GM21723 (cell line): Measurements from ENCODE around the gene CXCR5.

ENCODE experiments used
- ATAC-seq: cut with Tn5 transposase; IDR thresholded peaks from one replicate; pipeline ENCODE4 v1.9.1; 2021; ENCODE audit warnings: mild to moderate bottlenecking, moderate library complexity; ENCODE audit not compliant: unreplicated experiment

Gene CXCR5

DNA sequence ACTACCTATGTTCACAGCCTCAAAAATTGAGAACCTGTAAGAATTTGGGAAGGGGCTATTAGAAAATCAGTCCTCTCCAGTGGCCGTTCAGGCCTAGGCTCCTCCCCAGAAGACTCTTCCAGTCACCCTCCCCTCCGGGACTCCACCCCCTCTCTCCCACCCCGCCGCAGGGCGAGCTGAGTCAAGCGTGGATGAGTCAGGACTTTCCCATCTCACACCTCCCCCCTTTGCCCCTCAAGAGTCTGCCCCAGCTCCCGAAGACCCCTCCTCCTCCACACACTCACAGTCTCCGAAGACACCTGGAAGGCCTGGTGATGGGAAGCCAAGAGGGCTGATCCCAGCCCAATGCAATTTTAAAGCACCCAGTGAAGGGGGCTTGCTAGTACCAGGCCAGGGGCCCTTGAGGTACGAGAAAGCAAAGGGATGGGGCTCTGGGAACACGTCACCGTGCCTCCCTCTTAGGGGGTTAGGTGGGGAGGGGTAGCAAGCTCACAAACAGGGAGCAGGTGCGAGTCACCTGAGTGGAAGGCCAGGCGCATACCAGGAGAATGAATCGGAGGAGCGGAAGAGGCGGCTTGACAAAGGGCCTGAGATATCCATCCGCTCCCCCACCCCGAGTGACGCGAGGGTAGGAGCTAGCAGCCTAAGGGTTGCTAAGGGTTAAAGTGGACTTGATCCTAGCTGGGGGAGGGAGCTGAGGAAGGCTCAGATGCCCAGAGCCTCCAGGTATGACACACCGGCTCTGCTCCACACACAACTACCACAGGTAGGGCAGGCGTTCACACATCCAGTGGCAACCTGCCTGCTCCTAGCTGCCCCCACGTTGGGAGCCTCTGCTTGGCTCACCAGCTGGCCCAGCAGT is 28.4 kb downstream of the CXCR5 start:
- ATAC-seq: no peak

DNA sequence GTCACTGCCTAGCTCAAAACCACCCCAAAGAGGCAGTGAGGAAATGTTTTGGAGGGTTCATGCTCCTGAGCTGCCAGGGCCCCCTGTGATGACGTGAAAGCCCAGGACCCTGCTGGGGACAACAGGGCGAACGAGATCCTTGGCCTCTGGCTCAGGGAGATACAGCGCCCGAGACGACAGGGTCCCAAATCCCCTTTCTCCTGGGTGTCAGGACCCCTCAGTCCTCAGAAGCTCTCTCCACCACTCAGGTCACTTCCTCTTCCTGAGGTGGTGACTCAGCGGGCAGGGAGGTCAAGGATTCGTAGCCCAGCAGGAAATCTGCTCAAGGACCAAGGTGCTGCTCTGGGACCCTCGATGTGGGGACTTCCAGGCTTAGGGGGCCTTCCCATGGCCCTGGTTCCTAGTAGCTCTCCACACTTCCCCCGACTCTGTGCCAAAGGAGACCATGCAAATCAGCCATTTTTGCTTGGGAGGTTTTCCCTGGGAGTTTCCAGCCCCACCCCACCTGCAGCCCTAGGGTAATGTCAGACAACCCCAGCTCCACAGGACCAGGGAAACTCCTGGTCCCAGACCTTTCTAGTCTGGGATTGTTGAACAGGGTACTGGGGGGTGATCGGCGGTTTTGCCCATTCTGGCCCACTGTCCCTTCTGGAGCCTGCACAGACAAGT is 29.2 kb downstream of the CXCR5 start:
- no peak for ATAC-seq

DNA sequence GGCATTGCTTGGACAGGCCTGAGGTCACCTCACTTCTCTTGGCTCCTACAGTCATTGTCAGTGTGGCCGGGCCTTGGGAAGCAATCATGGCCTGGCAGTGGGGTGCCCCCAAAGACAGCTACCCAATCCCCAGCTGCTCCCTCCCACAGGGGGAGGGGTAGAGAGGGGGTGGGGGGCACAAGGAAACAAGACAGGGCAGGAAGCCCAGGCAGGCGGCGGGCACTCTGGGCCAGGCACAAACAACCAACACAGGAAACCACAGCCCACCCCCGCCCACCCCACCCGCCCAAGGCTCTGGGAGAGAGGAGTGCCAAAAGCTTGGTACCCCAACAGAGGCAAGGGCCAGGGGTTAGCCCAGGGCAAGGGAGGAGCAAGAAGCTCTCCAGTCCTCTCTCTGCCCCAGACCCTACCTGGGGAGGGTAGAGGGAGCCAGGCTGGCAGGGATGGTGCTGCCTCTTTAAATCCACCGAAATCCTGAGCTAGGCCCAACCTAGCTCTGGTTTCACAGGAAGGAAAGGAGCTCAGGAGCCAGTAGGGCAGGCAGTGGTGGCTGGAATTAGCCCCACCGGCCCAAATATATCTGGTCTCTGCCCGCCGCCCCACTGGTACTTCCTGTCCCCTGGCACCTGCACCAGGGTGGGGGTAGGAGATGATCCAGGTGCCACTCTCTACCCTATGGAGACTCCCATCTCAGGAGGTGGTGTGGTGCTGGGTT is 29.9 kb downstream of the CXCR5 start:
- ATAC-seq: no peak

DNA sequence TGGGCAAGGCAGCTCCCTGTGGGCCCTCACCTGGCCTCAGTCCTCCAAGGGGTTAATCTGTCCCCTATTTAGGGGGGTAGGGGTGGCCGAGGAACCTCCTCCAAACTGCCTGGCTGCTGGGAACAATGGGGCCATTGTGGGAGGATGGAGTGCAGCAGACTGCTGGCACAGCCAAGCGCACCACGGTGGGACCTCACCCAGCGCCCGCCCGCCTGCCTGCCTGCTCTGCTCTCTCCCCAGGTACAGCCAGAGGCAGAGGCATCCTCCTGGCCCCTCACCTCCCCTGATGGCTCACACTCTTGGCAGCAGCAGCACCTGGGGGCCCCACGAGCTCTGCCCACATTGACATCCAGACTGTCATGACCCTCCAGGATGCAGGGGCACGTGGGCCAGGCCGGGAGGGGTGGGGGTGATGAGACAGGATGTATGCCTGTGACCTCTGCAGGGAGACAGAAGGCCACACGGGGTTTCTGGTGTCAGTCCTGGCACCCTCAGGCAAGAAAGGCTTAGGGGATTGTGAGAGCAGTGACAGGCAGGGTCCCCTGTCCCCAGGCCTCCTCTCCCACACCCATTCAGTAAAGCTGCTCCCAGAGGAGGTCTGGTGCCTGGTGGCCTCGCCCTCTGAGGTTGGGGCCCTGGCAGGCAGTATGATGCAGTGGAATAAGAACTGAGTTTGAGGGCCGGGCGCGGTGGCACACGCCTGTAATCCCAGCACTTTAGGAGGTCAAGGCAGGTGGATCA is 30.7 kb downstream of the CXCR5 start:
- no peak for ATAC-seq

DNA sequence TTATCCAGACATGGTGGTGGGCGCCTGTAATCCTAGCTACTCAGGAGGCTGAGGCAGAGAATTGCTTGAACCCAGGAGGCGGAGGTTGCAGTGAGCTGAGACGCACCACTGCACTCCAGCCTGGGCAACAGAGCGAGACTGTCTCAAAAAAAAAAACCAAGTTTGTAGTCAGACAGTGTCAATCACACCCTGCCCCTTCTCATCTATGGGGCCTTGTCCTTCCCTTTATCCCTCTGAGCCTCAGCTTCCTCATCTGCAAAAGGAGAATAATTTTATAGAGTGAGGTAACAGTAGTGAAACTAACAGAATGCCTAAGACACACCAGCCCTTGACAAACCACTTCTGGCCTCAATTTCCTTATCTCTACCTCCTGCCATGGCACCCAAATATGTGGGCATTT is 31.3 kb downstream of the CXCR5 start:
- ATAC-seq: no peak

DNA sequence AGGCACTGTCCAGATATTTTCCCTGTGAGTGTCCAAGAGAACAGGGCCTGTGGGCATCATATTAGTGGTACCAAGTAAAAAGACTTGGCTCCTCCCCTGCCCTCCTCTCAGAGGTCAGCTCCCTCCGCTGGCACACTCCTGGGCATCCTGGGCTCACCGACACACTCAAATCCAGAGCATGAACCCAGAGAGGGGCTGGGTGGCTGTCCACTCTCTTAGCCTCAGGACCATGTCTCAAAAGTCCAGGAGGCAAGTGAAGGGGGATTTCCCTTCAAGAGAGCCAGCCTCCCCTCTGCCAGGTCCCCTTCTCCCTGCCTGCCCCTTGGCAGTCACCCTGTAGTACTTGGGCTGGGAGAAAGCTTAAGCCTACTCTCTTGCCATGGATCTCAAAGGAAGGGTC is 31.7 kb downstream of the CXCR5 start:
- ATAC-seq: no peak

DNA sequence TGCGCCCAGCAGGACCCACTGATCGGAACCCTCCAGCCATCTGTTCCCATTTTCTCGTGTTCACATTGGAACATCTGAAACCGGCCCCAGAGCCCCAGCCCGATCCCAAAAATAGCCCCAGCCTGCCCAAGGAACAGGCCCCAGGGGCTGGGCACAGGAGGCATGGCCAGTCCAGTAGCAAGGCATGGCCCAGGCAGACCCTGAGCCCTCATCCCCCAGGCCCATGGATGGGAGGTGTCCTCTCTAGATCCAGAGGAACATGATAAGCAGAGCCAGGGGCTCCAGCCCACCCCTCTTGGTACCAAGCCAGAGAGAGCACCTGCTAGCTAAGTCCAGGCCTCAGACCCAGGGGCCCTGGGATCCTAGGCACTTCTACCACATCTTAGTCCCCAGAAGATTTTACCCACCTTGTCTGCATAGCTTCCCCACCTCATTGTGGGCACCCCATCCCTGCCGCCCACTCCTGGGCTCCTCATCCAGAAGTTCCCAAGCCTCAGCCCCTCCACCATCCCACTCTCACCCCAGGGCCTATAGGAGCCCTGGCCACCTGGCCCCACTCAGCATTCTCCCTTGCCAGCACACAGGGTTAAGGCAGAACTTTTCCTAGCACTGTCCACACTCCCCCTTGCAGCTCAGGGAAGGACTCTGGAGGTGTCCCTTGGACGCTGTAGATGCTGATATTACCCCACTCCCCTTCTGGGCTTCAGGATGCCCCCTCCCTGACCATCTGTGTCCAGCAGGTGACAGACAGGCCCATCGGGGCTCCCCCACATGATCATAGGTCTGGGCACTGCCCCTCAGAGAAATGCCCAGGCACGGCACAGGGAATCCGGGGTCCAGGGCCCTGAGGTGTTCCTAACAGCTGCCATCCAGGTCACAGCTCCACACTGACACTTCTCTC is 32.5 kb downstream of the CXCR5 start:
- no peak for ATAC-seq

DNA sequence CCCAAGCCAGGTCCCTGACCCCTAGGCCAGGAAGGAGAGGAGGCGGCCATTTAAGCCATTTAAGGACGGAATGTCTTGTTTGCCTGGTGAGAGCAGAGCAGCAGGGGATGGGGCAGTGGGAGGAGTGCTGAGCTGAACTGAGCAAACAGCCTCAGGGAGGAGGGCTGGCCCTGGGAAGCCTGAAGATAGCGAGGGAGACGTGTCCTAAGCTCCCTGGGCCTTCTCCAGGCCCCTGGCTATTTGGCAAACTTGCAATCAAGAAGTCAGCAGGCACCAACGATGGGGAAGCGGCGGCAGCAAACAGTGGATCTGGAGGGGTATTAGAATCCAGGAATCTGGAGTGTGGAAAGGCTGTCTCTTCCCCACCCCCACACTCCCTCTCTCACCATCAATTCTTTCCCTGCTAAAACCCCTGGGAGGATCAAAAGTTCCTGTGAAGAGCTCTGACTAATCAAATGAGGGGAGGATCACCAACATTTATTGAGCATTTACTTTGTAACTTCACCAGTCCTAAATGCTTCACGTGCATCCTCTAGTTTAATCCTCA is 33.2 kb downstream of the CXCR5 start:
- ATAC-seq: no peak

DNA sequence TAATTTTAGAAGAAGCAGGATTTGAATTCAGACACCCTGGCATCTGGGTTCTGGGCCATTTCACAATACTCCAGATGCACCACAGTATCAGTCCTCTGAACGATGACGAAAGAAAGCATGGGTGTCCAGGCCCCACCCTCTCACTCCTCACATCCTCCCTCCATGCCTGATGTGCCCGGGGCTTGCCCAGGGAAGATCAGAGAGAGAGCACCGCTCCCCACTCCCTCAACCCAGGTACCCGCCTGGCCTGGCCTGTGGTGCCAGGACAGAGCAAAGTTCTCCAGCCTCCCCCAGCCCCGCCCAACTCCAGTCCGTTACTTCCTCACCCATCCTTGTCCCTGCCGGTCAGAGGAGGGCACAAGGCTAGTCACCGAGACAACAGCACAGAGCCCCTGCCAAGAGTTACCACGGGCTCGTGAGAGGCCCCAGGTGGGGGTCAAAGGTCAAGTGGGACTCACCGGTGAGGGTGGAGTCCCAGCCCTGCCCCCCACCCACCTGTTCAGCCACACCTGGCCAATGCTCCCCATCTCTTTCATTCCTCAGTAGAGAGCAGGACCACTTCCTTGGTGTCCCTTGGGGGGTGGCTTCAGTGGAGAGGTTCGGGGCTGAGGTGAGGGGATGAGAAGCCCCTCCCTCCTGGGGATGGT is 33.9 kb downstream of the CXCR5 start:
- no peak for ATAC-seq

DNA sequence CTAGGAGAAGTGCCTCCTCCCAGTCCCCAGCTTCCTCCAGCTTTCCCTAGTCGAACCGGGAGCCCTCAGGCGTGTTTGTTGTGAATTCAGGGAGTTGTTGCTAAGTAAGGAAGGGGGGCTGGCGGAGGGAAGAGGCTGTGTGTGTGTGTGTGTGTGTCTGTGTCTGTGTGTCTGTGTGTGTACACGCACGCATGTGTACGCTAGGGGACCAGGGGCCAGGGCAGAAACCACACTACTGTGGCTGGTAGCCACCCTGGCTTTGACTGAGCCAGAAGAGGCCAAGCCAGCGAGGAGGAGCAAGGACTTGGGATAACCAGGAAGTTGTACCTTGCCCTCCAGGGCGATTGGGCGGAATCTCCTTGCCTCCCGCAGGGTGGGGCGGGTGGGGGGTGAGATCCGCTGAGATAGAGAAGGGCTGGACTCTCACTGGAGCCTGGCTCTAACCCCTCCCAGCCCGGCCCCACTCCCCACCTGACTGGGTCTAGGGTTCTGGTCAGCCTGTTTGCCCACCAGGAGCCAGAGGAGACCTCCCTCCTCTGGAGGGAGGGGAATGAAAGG is 34.5 kb downstream of the CXCR5 start:
- ATAC-seq: no peak

DNA sequence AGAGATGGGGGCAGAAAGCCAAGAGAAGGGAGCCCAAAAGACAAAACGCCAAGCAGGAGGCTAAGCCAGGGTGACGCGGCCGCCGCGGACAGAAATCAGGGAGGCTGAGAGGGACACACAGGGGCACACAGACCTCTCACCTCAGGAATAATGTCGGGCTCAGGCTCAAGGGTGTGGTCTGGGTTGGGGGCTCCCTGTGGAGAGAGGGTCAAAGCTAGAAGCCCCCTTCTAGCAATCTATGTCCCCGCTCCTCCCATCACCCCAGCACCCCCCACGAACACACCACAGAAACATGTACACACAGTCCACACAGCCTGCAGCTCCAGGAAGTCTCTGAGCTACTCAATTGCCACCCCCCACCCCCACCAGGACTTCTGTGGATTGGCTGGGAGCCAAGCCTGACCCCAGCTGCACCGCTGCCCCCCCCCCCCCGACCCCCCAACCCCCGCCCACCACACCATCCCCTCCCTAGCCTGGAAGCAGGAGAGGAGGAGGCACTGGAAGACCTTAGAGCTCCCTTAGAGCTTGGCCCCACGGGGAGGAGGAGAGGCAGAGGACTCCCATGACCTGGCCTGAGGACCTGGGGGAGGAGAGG is 35.1 kb downstream of the CXCR5 start:
- ATAC-seq: no peak

DNA sequence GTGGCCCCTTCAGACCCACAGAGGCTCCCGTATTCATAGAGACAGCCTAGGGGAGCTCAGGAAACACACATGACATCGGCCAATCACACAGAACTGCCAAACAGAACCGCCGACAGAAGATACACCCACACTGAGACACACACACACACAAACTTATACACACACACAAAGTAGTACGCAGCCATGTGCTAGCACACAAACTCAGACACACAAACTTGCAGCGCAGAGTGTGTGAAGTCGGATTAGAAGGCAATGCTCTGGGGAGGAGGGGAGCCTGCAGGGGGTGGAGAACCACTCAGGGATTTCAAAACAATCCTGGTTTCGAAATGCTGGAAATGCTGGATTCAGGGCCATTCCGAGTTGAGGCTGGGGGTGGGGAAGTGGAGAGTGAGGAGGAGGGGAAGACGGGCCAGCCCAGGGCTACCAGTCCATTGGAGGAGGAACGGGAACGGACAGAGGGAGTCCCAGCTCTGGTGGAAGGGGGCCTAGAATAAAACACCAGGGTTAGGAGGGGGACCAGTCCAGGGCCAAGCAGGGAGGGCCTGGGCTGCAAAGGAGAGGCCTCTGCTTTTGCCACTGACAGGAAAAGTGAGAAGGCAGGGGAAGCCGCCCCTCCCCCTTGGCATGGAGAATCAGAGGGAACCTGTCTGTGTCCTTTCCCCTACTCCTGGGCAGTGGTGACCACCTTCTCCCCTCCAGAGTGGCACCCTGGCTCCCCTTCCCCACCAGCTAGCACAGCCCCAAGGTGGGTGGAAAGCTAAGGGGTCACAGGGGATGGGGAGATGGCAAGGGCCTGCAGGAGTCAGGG is 37.6 kb downstream of the CXCR5 start:
- no peak for ATAC-seq

DNA sequence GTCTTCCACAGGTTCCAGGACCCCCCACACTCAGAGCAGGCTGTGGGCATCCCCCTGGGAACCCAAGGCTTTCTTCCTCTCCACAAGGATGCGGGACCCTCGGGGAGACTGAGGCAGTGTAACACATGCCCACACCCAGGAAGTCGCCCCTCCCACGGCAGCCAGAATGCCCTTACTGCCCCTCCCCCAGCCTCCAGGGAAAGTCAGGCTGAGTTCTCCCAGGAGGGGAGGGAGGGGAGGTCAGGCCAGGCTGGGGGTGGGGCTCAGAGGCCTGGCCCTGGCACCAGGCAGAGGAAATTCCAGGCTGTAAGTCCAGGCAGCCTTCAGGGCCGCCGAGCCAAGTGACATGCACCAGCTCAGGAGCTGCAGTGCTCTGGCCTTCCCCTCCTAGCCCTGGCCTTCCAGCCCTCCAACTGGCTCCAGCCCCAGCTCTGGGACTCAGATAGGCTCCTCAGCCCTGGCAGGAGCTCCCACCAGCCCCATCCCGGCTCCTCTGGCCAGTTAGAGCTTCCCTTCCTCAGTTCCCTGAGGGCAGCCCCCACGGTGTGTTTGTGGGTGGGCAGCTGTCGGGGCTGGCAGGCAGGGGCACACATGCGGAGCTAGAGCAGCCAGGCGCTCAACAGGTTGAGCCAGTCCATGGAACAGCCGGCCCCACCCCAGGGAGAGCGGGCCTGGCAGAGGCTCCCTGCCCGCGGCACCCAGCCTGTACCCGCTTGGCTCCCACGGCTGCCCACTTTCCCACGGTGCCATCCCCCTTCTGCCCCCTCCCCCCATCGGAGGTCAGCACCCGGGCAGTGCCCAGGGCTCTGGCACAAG is 38.4 kb downstream of the CXCR5 start:
- no peak for ATAC-seq

DNA sequence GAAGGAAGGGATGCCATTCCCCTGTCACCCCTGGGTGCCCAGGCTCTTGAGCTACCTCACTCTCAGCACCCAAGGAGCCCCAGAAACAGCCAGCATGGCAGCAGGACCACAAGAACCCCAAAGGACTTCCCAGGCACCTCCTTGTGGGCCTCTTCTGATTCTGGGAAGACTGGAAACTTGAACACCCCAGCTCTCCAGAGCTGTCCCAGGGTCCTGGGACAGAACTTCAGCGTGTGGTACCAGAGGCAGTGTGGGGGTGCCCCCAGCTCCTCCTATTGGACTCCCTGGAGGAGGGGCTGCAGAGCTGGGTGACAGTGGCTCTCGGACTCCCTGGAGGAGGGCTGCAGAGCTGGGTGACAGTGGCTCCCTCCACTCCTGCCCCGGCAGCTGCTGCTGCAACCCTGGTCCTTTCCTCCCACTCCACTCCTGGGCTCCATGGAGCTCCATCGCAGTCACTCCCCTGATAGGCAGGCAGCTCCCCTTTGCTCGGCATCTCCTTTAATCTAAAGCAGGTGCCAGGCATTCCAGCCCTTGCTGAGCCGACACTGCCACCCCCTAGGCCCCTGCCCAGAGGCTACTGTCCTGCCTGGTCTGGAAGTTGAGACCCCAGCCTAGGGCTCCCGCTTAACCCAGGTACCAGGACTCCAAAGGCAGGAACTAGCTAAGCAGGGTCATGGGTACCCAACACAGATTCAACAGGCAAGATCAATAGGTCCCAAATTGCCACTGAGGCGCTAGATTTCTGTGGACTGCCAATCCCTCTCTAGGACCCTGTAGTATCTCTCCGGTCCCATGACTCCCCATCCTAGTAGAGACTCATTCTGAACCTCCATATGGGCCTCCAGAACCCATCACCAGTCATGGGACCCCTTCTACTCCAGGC is 39.3 kb downstream of the CXCR5 start:
- no peak for ATAC-seq

DNA sequence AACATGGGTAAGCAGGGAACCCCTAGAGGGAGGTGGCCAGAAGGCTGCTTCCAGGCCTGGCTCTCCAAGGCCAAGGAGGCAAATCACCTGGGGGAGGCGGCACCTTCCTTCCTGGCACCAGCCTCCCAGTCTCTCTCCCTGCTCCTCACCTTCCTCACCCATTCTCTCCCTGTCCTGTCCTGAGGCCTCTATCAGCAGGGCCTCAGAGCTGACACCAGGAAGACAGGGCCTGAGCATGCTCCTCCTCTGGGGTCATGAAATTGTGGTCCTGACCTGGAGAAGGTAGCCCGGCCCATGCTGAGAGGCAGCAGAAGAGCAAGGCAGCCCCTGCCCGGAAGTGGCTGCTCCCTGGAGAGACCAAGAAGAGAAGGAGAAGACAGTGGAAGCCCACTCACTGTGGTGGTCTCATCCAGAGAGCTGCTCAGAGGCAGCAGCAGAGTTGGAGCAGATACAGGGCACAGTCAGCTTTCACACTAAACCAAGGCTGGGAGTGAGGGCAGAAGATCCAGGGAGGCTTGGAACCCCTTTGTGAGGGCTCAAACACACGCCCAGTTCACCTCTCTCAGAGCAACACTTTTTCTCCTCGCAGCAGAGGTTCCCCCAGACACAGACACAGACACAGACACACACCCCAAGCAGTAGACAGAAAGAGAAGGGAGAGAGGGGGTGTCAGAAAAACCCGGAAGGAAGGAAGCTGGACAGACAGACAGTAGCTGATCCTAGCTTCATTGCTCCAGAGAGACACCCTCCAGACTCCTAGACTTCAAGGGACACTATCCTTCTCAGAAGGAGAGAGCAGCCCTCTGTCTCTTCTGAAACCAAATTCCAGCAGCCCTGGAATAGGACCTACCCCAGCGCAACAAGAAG is 40.3 kb downstream of the CXCR5 start:
- ATAC-seq: no peak
